ENCODE data around the gene ZNF48. TPM values are rescaled to one million over a fixed set of nuclear protein-coding genes. Genes with fewer than 3 reads are reported as not detected.

ZNF48 gene
- total RNA-seq, 6 experiments from 2014 or later, result 5.3 to 7.9 (median 6.1) TPM

- Mint-ChIP-seq H3K27me3 (ENCODE audit: insufficient read depth) (peaks cover 8% of the 10 kb centered on the region), H3K4me1 (ENCODE audit: low read depth) (peaks cover 24% of the 10 kb centered on the region), H3K9me3 (no peaks in the 10 kb centered on the region), H3K4me3 (peak overlapping the region; percentile 17), H3K27ac (no peak overlapping the region), H3K36me3 (ENCODE audit: low read depth) (peaks cover 23% of the 10 kb centered on the region)
- DNase-seq, result no peak
- TF ChIP-seq, protein P1, sequence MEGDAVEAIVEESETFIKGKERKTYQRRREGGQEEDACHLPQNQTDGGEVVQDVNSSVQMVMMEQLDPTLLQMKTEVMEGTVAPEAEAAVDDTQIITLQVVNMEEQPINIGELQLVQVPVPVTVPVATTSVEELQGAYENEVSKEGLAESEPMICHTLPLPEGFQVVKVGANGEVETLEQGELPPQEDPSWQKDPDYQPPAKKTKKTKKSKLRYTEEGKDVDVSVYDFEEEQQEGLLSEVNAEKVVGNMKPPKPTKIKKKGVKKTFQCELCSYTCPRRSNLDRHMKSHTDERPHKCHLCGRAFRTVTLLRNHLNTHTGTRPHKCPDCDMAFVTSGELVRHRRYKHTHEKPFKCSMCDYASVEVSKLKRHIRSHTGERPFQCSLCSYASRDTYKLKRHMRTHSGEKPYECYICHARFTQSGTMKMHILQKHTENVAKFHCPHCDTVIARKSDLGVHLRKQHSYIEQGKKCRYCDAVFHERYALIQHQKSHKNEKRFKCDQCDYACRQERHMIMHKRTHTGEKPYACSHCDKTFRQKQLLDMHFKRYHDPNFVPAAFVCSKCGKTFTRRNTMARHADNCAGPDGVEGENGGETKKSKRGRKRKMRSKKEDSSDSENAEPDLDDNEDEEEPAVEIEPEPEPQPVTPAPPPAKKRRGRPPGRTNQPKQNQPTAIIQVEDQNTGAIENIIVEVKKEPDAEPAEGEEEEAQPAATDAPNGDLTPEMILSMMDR (IDR thresholded peaks at IDR 0.05), result no peak
Measured at GRCh38 chr16:30416624-30417528, 21.7 kb downstream of the ZNF48 start.

DNA sequence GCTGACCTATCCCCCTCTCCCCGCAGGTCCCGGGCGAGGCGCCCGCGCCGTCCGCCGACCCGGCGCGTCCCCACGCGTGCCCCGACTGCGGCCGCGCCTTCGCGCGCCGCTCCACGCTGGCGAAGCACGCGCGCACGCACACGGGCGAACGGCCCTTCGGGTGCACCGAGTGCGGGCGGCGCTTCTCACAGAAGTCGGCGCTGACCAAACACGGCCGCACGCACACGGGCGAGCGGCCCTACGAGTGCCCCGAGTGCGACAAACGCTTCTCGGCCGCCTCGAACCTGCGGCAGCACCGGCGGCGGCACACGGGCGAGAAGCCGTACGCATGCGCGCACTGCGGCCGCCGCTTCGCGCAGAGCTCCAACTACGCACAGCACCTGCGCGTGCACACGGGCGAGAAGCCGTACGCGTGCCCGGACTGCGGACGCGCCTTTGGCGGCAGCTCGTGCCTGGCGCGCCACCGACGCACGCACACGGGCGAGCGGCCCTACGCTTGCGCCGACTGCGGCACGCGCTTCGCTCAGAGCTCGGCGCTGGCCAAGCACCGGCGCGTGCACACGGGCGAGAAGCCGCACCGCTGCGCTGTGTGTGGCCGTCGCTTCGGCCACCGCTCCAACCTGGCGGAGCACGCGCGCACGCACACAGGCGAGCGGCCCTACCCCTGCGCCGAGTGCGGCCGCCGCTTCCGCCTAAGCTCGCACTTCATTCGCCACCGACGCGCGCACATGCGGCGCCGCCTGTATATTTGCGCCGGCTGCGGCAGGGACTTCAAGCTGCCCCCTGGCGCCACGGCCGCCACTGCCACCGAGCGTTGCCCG, 22.5 kb downstream of the ZNF48 start:
- Mint-ChIP-seq H3K4me3 (peak overlapping the region; percentile 50; the same call in 1 of the 2 replicates), H3K27ac (no peak overlapping the region), H3K9me3 (no peaks in the 10 kb centered on the region), H3K36me3 (ENCODE audit: low read depth) (peaks cover 21% of the 10 kb centered on the region), H3K4me1 (ENCODE audit: low read depth) (peaks cover 18% of the 10 kb centered on the region), H3K27me3 (ENCODE audit: insufficient read depth) (peaks cover 8% of the 10 kb centered on the region)
- TF ChIP-seq, protein P1 (IDR thresholded peaks at IDR 0.05), result no peak; the same call in 1 of the 2 replicates
- peak; percentile 71 for DNase-seq

DNA sequence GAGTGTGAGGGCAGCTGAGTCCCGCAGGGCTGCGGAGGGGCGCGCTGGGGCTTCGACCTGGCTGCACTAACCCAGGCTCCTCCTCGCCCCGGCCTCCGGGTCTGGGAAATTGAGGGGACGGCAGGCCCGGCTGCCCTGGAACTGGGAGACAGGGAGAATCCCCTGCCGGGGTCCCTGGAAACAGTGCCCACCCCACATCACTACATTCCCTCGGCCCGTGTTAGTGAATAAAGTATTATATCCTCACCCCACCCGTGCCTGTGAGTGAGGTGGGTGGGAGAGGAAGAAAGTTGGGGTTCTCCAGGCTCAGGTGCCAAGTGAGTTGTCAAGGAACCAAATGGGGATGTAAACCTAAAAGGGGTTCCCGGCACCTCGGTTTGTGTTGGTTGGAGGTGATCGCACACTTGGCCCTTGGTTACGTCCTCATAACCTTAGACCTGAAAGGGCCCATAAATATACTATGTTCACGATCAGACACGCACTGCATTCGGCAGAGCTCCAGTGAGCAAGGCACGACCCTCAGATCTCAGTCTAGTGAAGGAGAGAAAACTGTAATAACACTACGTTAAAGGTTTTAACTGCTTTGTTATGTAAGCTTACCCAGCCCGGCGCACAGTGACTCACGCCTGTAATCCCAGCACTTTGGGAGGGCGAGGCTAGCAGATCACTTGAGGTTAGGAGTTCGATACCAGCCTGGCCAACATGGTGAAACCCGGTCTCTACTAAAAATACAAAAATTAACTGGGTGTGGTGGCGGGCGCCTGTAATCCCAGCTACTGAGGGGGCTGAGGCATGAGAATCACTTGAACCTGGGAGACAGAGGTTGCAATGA, 23.3 kb downstream of the ZNF48 start:
- Mint-ChIP-seq H3K9me3 (no peaks in the 10 kb centered on the region), H3K4me3 (no peak overlapping the region; the same call in 1 of the 2 replicates), H3K27me3 (ENCODE audit: insufficient read depth) (peaks cover 8% of the 10 kb centered on the region), H3K27ac (no peak overlapping the region), H3K36me3 (ENCODE audit: low read depth) (peaks cover 20% of the 10 kb centered on the region), H3K4me1 (ENCODE audit: low read depth) (peaks cover 18% of the 10 kb centered on the region)
- TF ChIP-seq, protein P1 (IDR thresholded peaks at IDR 0.05), result no peak
- no peak for DNase-seq

GRCh38 chr16:30421010-30421409, 25.8 kb downstream of the ZNF48 start:
- TF ChIP-seq, protein P1 (IDR thresholded peaks at IDR 0.05), result no peak
- no peaks in the 10 kb centered on the region for H3K9me3 Mint-ChIP-seq
- peaks cover 8% of the 10 kb centered on the region for H3K27me3 Mint-ChIP-seq (ENCODE audit: insufficient read depth)
- peaks cover 16% of the 10 kb centered on the region for H3K36me3 Mint-ChIP-seq (ENCODE audit: low read depth)
- peaks cover 13% of the 10 kb centered on the region for H3K4me1 Mint-ChIP-seq (ENCODE audit: low read depth)
- no peak overlapping the region for H3K27ac Mint-ChIP-seq
- no peak overlapping the region for H3K4me3 Mint-ChIP-seq
- DNase-seq, result no peak

- TF ChIP-seq, protein P1 (IDR thresholded peaks at IDR 0.05), result no peak
- H3K27ac Mint-ChIP-seq, result no peak overlapping the region
- H3K36me3 Mint-ChIP-seq (ENCODE audit: low read depth), result peaks cover 11% of the 10 kb centered on the region
- no peak for DNase-seq
- H3K4me1 Mint-ChIP-seq (ENCODE audit: low read depth), result no peaks in the 10 kb centered on the region
- peaks cover 5% of the 10 kb centered on the region for H3K27me3 Mint-ChIP-seq (ENCODE audit: insufficient read depth)
- H3K9me3 Mint-ChIP-seq, result no peaks in the 10 kb centered on the region
- no peak overlapping the region; the same call in 1 of the 2 replicates for H3K4me3 Mint-ChIP-seq
Measured at GRCh38 chr16:30428055-30428454, 32.8 kb downstream of the ZNF48 start.
